Stimulated activated CD8-positive, alpha-beta memory T cell treated with anti-CD3 and anti-CD28 coated beads, Interleukin-15, amount 100 ng/mL, for 24 hours (primary cell): ENCODE measurements around the gene VDAC2.

Experiments used
- DNase-seq: peaks from one replicate; pipeline ENCODE4 v3.0.0-alpha.2; 2020; ENCODE audit warnings: low read depth

Gene VDAC2

GRCh38 chr10:75253281-75254220 lies 43.0 kb downstream of the VDAC2 start:
- DNase-seq = no peak

- DNase-seq = no peak
These were observed 44.1 kb downstream of the VDAC2 start for GRCh38 chr10:75254739-75255138.

- DNase-seq = no peak
These were observed 50.4 kb downstream of the VDAC2 start for GRCh38 chr10:75260990-75261389.

DNA sequence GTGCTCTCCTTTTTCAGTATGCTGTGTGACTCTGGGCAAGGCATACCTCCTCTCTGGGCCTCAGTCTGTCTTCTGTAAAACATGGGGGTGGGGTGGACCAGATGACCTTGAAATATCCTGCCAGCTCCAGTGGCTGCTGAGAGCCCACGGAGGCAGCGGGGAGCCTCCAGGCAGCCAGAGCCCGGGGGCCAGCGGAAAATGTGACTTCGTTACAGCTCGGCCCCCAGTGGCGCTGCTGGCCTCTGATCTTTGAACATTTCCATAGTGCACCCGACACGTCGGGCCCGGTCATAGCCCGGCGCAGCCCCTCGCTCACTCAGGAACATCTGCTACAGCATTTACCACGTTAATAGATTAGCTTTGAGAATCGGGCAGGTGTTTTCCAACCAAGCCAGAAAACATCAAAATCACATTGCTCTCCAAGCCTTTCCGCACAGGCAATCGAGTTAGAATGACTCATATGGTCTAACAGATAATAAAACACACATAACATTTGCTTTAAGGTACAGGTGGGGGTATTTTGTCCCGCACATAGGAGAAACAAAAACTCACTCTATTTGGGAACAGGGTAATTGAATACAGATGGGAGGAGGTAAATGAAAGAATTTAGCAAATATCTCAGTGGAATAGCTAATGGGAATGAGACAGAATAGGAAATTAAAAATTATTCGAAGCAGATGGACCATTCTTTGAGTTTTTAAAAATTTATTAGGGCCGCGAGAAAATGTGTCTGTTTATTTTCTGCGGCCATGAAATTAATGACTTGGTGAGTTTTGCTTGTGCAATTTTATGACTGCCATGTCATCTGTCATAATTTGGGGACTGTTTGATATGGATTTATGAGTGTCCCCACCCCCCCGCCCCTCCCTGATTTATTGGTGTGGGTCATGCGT lies 51.5 kb downstream of the VDAC2 start:
- DNase-seq = no peak

GRCh38 chr10:75263806-75264205 lies 53.2 kb downstream of the VDAC2 start:
- DNase-seq = no peak

DNA sequence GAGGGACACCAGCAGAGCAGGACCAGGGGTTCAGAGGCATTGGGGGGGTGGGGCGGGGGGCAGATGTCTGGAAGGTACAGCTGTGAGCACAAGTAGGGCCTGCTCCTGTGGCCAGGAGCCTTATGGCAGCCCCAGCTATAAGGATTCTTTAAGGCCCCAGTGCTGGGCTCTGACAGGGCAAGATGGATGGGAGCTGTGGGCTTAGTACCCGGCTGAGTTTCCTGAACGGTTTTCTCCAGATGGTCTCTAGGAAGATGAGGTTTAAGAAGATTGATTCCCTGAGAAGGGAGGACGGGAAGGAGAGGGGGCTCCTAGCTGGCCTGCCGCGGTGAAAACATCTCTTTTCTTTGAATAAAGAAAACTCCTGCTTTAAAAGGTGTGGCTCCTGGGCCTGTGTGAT lies 55.3 kb downstream of the VDAC2 start:
- DNase-seq = no peak

- no peak for DNase-seq
These were observed 56.3 kb downstream of the VDAC2 start for GRCh38 chr10:75266945-75267344.

DNA sequence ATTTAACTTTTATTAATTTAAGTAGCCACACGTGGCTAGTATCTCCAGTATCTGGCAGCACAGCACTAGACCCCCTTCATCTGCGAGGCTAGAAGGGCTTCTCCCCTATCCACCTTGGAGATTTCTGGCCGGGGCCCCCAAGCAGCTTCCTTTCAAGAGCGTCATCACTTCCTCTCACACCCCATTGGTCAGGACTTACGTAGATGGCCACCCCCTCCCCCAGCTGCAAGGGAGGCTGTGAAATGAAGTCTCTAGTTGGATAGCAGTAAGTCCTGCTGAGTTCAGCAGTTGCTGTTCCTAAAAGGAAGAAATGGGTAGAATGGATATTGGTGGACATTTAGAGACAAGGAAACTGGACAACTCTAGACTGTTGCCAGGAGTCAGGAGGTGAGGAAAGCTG lies 59.0 kb downstream of the VDAC2 start:
- DNase-seq = no peak

GRCh38 chr10:75272094-75272493 lies 61.5 kb downstream of the VDAC2 start:
- no peak for DNase-seq

DNA sequence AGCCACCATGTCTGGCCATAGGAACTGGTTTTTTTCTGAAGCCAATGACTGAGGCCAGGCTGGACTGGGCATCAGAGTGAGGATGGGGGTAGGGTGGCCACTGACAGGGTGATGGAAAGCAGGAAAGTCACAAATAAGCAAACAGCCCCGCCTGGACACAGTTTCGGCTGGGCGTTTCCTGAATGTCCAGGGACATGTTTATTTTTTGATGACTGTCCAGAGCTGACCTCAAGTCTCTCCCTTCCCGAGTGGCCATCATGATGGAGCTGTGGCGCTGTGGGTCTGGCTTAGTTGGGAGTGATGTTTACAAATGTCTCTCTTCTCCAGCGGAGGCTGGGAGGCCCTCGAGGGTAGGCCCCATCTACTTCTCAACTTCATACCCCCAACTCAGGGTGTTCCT lies 62.3 kb downstream of the VDAC2 start:
- DNase-seq = no peak

GRCh38 chr10:75276069-75276872 lies 65.7 kb downstream of the VDAC2 start:
- DNase-seq = no peak

DNA sequence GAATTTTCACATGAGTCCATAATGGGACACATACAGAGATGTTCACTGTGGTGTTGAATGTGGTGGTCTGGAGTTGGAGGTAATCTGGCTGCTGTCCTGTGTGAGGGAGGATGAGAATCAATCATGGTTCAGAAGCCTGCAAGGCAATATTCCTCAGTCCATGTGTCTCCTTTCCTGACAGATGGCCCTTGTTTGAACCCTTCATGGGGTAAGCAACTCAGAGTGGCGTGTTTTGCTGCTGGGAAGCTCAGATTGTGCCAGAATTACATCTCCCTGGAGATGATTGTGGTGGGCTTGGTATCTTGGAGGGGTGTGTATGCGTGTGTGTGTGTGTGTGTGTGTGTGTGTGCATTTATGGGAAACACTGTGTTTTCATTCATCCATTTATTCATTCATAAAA lies 69.6 kb downstream of the VDAC2 start:
- no peak for DNase-seq
